A673 (cell line): ENCODE data around the gene POLE4. TPM values are rescaled to one million over a fixed set of nuclear protein-coding genes. Genes with fewer than 3 reads are reported as not detected.
A peak's percentile ranks its signal among the peaks of the same experiment; 100 is the strongest.

ENCODE experiments used
- BruUV-seq: library from RNA; stranded (reverse); fragments of 400-500 nt; replicated peaks from 2 replicates; lab custom pipeline; 2021; lab: Mats Ljungman, UMichigan
- CTCF ChIA-PET: fragments of 300-600 bp; sonication (Branson Sonifier 250); formaldehyde crosslinking; loops from one replicate; lab custom pipeline; 2022; ENCODE audit warnings: antibody characterized with exemption; lab: Charles Lee
- POLR2A ChIA-PET: fragments of 300-600 bp; sonication (Branson Sonifier 250); formaldehyde crosslinking; loops from one replicate; lab custom pipeline; 2022; ENCODE audit warnings: antibody characterized with exemption; ENCODE audit not compliant: low non-redundant PET; lab: Charles Lee
- DNase-seq: peaks from one replicate; pipeline ENCODE4 v3.0.0-alpha.2; 2015; ENCODE audit warnings: low spot score
- H3K27ac ChIP-seq: fragments of 200-600 bp; sonication (generic); 2 replicates; pipeline ENCODE4 v1.5.1; 2016; ENCODE audit warnings: mixed run types, low read depth, mild to moderate bottlenecking, mixed read lengths, antibody characterized with exemption, low read length; ENCODE audit not compliant: poor library complexity, severe bottlenecking
- H3K27me3 ChIP-seq: fragments of 200-600 bp; sonication (generic); replicated peaks from 2 replicates; pipeline ENCODE4 v1.6.1; 2017; ENCODE audit warnings: mixed run types, low read depth, mild to moderate bottlenecking, mixed read lengths, antibody characterized with exemption, low read length; ENCODE audit not compliant: insufficient read depth, poor library complexity
- H3K36me3 ChIP-seq: fragments of 200-600 bp; sonication (generic); 2 replicates; pipeline ENCODE4 v1.6.1; 2016; ENCODE audit warnings: mixed run types, mild to moderate bottlenecking, mixed read lengths, antibody characterized with exemption, low read length; ENCODE audit not compliant: insufficient read depth, poor library complexity, severe bottlenecking
- H3K4me1 ChIP-seq: fragments of 200-600 bp; sonication (generic); 2 replicates; pipeline ENCODE4 v1.6.1; 2017; ENCODE audit warnings: mixed run types, mild to moderate bottlenecking, mixed read lengths, antibody characterized with exemption, low read length; ENCODE audit not compliant: insufficient read depth, poor library complexity, severe bottlenecking
- H3K4me3 ChIP-seq: fragments of 200-600 bp; sonication (generic); 2 replicates; pipeline ENCODE4 v1.5.1; 2016; ENCODE audit warnings: low read depth, mixed run types, mild to moderate bottlenecking, mixed read lengths, low read length; ENCODE audit not compliant: poor library complexity, severe bottlenecking
- H3K9me3 ChIP-seq: fragments of 200-600 bp; sonication (generic); 2 replicates; pipeline ENCODE4 v1.6.1; 2016; ENCODE audit warnings: mixed run types, low read depth, mild to moderate bottlenecking, mixed read lengths, antibody characterized with exemption, low read length; ENCODE audit not compliant: poor library complexity, severe bottlenecking
- CTCF ChIP-seq: fragments of 300-800, 200-600 bp; sonication (generic); conservative IDR thresholded peaks from 2 replicates; pipeline ENCODE4 v1.5.1; 2017; ENCODE audit warnings: low read depth, mild to moderate bottlenecking, antibody characterized with exemption, low read length, moderate library complexity, mixed read lengths
- EZH2 ChIP-seq: fragments of 200-600 bp; sonication (generic); IDR thresholded peaks from 2 replicates; pipeline ENCODE4 v1.6.1; 2017; ENCODE audit warnings: borderline replicate concordance, low read depth, mild to moderate bottlenecking, mixed read lengths, antibody characterized with exemption, low read length; ENCODE audit not compliant: poor library complexity, severe bottlenecking
- intact Hi-C: fragments of 100-400 bp; cut with micrococcal nuclease; formaldehyde crosslinking; loops from one replicate; pipeline ENCODE4 v1.10.0; 2022; ENCODE audit not compliant: unreplicated experiment
- total RNA-seq: library from RNA; stranded (reverse); gene quantifications from 2 replicates; pipeline ENCODE4 v1.2.3, GENCODE V29; 2021

Gene POLE4
- total RNA-seq, 1 experiment from 2014 or later, result 60.6 TPM

- Histone ChIP-seq H3K27ac (no peak overlapping the region), H3K27me3 (no peaks in the 10 kb centered on the region), H3K4me1 (no peaks in the 10 kb centered on the region), H3K36me3 (no peaks in the 10 kb centered on the region), H3K9me3 (no peaks in the 10 kb centered on the region), H3K4me3 (no peak overlapping the region)
- POLR2A ChIA-PET, result no interaction called here
- CTCF ChIA-PET, result no interaction called here
- no peak for TF ChIP-seq EZH2
- no peak for TF ChIP-seq CTCF
- no TSS peak for BruUV-seq
- intact Hi-C loops, result no loop called here
- no peak for DNase-seq
Observed at GRCh38 chr2:74944987-74945787, 13.3 kb upstream of the POLE4 start.

DNA sequence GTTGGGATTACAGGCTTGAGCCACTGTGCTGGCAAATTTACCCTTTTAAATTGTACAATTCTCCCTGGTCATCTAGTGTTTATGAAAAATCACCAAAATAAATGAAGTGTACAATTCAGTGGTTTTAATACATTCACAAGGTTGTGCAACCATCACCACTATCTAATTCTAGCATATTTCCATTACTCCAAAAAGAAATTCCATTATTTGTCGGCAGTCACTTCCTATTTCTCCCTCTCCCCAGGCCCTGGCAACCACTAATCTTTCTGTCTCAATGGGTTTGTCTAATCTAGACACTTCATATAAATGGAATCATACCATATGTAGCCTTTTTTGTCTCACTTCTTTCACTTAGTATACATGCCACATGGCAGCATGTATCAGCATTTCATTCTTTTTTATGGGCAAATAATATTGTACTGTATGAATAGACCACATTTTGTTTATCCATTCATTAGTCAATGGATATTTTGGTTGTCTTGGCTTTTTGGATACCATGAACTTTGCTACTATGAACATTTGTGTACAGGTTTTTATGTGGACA is 12.6 kb upstream of the POLE4 start:
- Histone ChIP-seq H3K4me3 (no peak overlapping the region), H3K9me3 (no peaks in the 10 kb centered on the region), H3K27me3 (no peaks in the 10 kb centered on the region), H3K4me1 (no peaks in the 10 kb centered on the region), H3K27ac (no peak overlapping the region), H3K36me3 (no peaks in the 10 kb centered on the region)
- intact Hi-C loops, result no loop called here
- ChIA-PET CTCF (no interaction called here), POLR2A (no interaction called here)
- TF ChIP-seq CTCF, result no peak
- no peak for TF ChIP-seq EZH2
- no TSS peak for BruUV-seq
- no peak for DNase-seq

DNA sequence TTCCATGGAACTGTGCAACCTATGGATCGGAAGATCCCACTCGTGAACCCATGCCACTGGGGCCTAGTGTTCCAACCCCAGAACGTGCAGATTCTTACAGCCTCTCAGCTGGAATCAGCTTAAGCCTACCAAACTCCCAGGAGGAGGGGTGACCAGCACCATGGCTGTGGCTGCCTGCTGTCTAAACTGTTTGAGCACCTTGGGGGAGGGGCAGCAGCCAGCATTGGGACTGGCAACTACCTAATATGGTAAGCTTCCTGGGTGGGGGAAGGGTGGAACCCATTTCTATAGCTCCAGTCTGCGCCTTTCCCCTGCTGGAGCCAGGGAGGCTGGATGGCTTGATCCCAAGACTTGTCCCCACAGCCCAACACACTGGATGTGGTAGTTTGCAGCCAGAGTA is 10.7 kb upstream of the POLE4 start:
- Histone ChIP-seq H3K36me3 (no peaks in the 10 kb centered on the region), H3K27ac (no peak overlapping the region), H3K4me1 (no peaks in the 10 kb centered on the region), H3K9me3 (no peaks in the 10 kb centered on the region), H3K27me3 (no peaks in the 10 kb centered on the region), H3K4me3 (no peak overlapping the region)
- DNase-seq, result peak; percentile 15
- intact Hi-C loops, result no loop called here
- BruUV-seq, result no TSS peak
- CTCF ChIA-PET, result no interaction called here
- no peak for TF ChIP-seq EZH2
- TF ChIP-seq CTCF, result no peak
- POLR2A ChIA-PET, result no interaction called here
